Adrenal gland (tissue), 12 donors: ENCODE data around the gene NPC1. TPM values are rescaled to one million over a fixed set of nuclear protein-coding genes. Genes with fewer than 3 reads are reported as not detected.
A peak's percentile ranks its signal among the peaks of the same experiment; 100 is the strongest.

ENCODE experiments used
- DNase-seq, 7 donors: peaks; one replicate each; pipeline ENCODE4 v3.0.0-alpha.2; 2019 to 2020
- H3K27ac ChIP-seq, 5 donors: fragments of 200-600 bp; sonication (generic) in 4 of 5; 1 replicate in 3 of 5; 2 replicates in 2 of 5; pipeline versions ENCODE4 v1.5.1 to v1.8.0; 2016 to 2020; ENCODE audit warnings: mild to moderate bottlenecking in 1 of 5
- H3K27me3 ChIP-seq: fragments of 200-600 bp; 2 replicates; pipeline ENCODE4 v1.8.0; 2021
- H3K36me3 ChIP-seq, 2 donors: fragments of 200-600 bp; replicated peaks in 1 of 2; 1 replicate in 1 of 2; 2 replicates in 1 of 2; pipeline versions ENCODE4 v1.5.1 to v1.8.0; 2018 to 2022
- H3K4me1 ChIP-seq, 2 donors: fragments of 200-600 bp; replicated peaks in 1 of 2; 1 replicate in 1 of 2; 2 replicates in 1 of 2; pipeline versions ENCODE4 v1.5.1 to v1.8.0; 2018 to 2021
- H3K4me3 ChIP-seq, 4 donors: fragments of 200-600 bp; sonication (generic) in 3 of 4; one replicate each; pipeline ENCODE4 v1.5.1; 2016 to 2018
- H3K9me3 ChIP-seq, 3 donors: fragments of 200-600 bp; sonication (generic) in 1 of 3; replicated peaks in 1 of 3; 1 replicate in 2 of 3; 2 replicates in 1 of 3; pipeline versions ENCODE4 v1.5.1 to v1.8.0; 2016 to 2021
- CTCF ChIP-seq, 6 experiments: fragments of 450-650 bp in 4 of 6; fragments of 200-600 bp in 2 of 6; sonication (generic) in 1 of 6; IDR thresholded peaks; 1 replicate in 5 of 6; 2 replicates in 1 of 6; pipeline versions ENCODE4 v1.5.1 to v1.8.0; 2016 to 2021; ENCODE audit warnings: antibody characterized with exemption in 6 of 6, mild to moderate bottlenecking in 2 of 6, moderate library complexity in 1 of 6
- POLR2A ChIP-seq, 2 donors: fragments of 450-650 bp; IDR thresholded peaks; one replicate each; pipeline ENCODE4 v1.6.1; 2017; ENCODE audit warnings: antibody characterized with exemption in 2 of 2, mild to moderate bottlenecking in 2 of 2, moderate library complexity in 1 of 2
- WGBS, 4 donors: extraction: QIAGEN DNeasy Blood & Tissue Kit in 2 of 4; methylation state at CpG; one replicate each; pipeline versions ENCODE4 v1.1.5 to v1.1.7; 2013 to 2017; 5-methylcytosine and 5-hydroxymethylcytosine counted together
- intact Hi-C, 2 donors: fragments of 100-400 bp; cut with DNase I; formaldehyde crosslinking; loops; one replicate each; pipeline versions ENCODE4 v1.14.1 to v1.15.0; 2022 to 2023
- polyA plus RNA-seq, 3 donors: library from polyadenylated mRNA; stranded (reverse); fragments of 200-250 nt in 2 of 3; fragments of 350-450 nt in 1 of 3; fragmentation: Illumina TruSeq in 1 of 3; extraction: RNeasy Lipid Tissue Mini Kit (QIAGEN cat#74804) in 1 of 3; gene quantifications; one replicate each; pipeline ENCODE4 v1.2.3, GENCODE V29; 2013 to 2014
- total RNA-seq, 9 donors: library from RNA; depleted of rRNA in 4 of 9; stranded (reverse); fragments of >200 nt in 4 of 9; fragments of 120-200 nt in 1 of 9; fragmentation: NEBNext Ultra II Directional in 1 of 9; extraction: Animal tissue kit (Norgen Biotek cat#: 25700) in 1 of 9; gene quantifications; one replicate each; pipeline versions ENCODE4 v1.1.0 to v1.2.4, GENCODE V29; 2013 to 2023
- donor health status: healthy with polysubstance abuse.
- donor health status: Bipolar disorder and iron deficiency.
- donor health status: DM: yes; HTN: yes; CAD: no.
- donor health status: DM: no; HTN: no; CAD: no.
- donor health status: DM: no; HTN: no; CAD: no.
- donor health status: DM: yes; HTN: yes; CAD: no.

The NPC1 gene
- total and polyA plus RNA-seq, 12 donors: 38.3 to 1,631 (median 117) TPM

- no peak for DNase-seq
- intact Hi-C loops: no loop called here
- Histone ChIP-seq H3K4me3 (no peak overlapping the region), H3K36me3 (peaks cover 0 to 95% of the 10 kb centered on the region in 2 donors), H3K27me3 (no peaks in the 10 kb centered on the region), H3K27ac (no peak overlapping the region), H3K4me1 (peaks cover 10 to 20% of the 10 kb centered on the region in 2 donors), H3K9me3 (no peaks in the 10 kb centered on the region)
- 45 to 61% (median 55%) methylated on average over 6 of the region's 6 CpGs for WGBS, 4 donors
- TF ChIP-seq POLR2A (IDR thresholded peaks at IDR 0.05) (no peak), CTCF (IDR thresholded peaks at IDR 0.05) (no peak)
Observed at GRCh38 chr18:23538870-23539269, 47.4 kb downstream of the NPC1 start.

- Histone ChIP-seq H3K27ac (no peak overlapping the region), H3K27me3 (no peaks in the 10 kb centered on the region), H3K36me3 (peaks cover 0 to 95% of the 10 kb centered on the region in 2 donors), H3K4me1 (peaks cover 10 to 20% of the 10 kb centered on the region in 2 donors), H3K9me3 (no peaks in the 10 kb centered on the region), H3K4me3 (no peak overlapping the region)
- WGBS, 4 donors: 85 to 92% (median 91%) methylated on average over 9 of the region's 9 CpGs
- no peak for TF ChIP-seq POLR2A (IDR thresholded peaks at IDR 0.05)
- peak in 1 of 7 donors; percentile 7 for DNase-seq
- intact Hi-C loops: no loop called here
Observed at GRCh38 chr18:23538001-23538400, 48.3 kb downstream of the NPC1 start.

DNA sequence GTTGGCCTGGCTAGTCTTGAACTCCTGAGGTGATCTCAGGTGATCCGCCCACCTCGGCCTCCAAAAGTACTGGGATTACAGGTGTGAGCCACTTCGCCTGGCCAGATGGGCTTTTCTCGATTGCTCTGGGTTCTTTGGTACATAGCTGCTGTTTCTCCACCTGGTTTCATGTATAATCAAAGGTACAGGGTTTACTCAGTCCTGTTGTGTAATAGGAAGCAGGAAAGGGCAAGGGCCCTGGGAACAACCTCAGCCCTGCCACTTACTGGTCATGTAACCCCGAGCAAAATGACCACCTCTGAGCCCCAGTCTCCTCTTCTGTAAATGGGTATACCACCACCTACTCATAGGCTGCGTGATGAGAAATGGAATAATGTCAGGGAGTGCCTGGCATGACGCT, 49.0 kb downstream of the NPC1 start:
- no peaks in the 10 kb centered on the region for H3K27me3 ChIP-seq
- H3K36me3 ChIP-seq: peaks cover 0 to 95% of the 10 kb centered on the region in 2 donors
- peaks cover 4 to 13% of the 10 kb centered on the region in 2 donors for H3K4me1 ChIP-seq
- H3K4me3 ChIP-seq: no peak overlapping the region
- intact Hi-C loops: no loop called here
- TF ChIP-seq POLR2A (IDR thresholded peaks at IDR 0.05) (no peak), CTCF (IDR thresholded peaks at IDR 0.05) (no peak)
- WGBS, 4 donors: 90 to 96% (median 93%) methylated on average over 7 of the region's 7 CpGs
- DNase-seq: no peak
- H3K9me3 ChIP-seq: no peaks in the 10 kb centered on the region
- H3K27ac ChIP-seq: no peak overlapping the region

DNA sequence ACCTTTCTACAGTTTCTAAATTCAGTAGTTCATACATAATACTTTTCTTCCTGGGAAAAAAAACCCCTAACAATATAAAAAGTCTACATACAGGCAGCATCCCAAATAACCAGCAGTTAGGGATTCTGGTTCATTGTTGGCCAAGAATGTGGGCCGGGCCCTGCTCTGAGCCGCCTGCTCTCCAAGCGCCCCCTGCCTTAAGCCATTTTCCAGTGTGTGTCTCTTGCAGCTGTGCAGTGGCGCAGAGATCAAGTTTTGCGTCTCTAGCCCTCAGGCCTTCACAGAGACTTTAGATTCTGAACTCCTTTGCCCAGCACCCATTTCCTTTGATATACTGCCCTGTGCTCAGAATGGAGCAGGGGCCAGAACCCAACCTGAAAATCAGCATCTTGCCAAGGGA, 50.1 kb downstream of the NPC1 start:
- TF ChIP-seq POLR2A (IDR thresholded peaks at IDR 0.05) (no peak), CTCF (IDR thresholded peaks at IDR 0.05) (no peak)
- intact Hi-C loops: no loop called here
- H3K27me3 ChIP-seq: no peaks in the 10 kb centered on the region
- 89 to 96% (median 91%) methylated on average over 5 of the region's 5 CpGs for WGBS, 4 donors
- no peak overlapping the region for H3K27ac ChIP-seq
- peaks cover 0 to 6% of the 10 kb centered on the region in 2 donors for H3K4me1 ChIP-seq
- no peak overlapping the region for H3K4me3 ChIP-seq
- DNase-seq: no peak
- no peaks in the 10 kb centered on the region for H3K9me3 ChIP-seq
- H3K36me3 ChIP-seq: peaks cover 0 to 100% of the 10 kb centered on the region in 2 donors

- WGBS, 4 donors: 92 to 96% (median 96%) methylated on average over 16 of the region's 16 CpGs
- no peaks in the 10 kb centered on the region for H3K27me3 ChIP-seq
- H3K36me3 ChIP-seq: peaks cover 0 to 100% of the 10 kb centered on the region in 2 donors
- H3K4me1 ChIP-seq: no peaks in the 10 kb centered on the region
- TF ChIP-seq POLR2A (IDR thresholded peaks at IDR 0.05) (no peak), CTCF (IDR thresholded peaks at IDR 0.05) (no peak)
- H3K4me3 ChIP-seq: no peak overlapping the region
- no peak for DNase-seq
- no peaks in the 10 kb centered on the region for H3K9me3 ChIP-seq
- no peak overlapping the region for H3K27ac ChIP-seq
- intact Hi-C loops: no loop called here
Observed at GRCh38 chr18:23534276-23534675, 52.0 kb downstream of the NPC1 start.
